Urothelium cell line (cell line): ENCODE measurements around the gene OR2Y1.
A peak's percentile ranks its signal among the peaks of the same experiment; 100 is the strongest.
"Not testable (repeated sequence)": the region's sequence is repeated elsewhere in the genome, so short reads cannot be mapped to it uniquely, and the experiment has no call there.

Experiments
- DNase-seq: peaks from one replicate; pipeline ENCODE4 v3.0.0; 2011; ENCODE audit warnings: low spot score, mixed read lengths
- FAIRE-seq: peaks from 2 replicates; lab custom pipeline; 2011; peaks lifted over from hg19 to GRCh38; lab: Jason Lieb, UNC

OR2Y1 gene

GRCh38 chr5:180740953-180741352 lies 1.1 kb upstream of the OR2Y1 start:
- DNase-seq, FAIRE-seq: not testable (repeated sequence)

- FAIRE-seq, result no peak
- DNase-seq, result peak; percentile 16
Observed at GRCh38 chr5:180739271-180739670, 587 bp downstream of the OR2Y1 start.

- DNase-seq, result no peak
Observed at GRCh38 chr5:180736536-180736935, 3.3 kb downstream of the OR2Y1 start.

DNA sequence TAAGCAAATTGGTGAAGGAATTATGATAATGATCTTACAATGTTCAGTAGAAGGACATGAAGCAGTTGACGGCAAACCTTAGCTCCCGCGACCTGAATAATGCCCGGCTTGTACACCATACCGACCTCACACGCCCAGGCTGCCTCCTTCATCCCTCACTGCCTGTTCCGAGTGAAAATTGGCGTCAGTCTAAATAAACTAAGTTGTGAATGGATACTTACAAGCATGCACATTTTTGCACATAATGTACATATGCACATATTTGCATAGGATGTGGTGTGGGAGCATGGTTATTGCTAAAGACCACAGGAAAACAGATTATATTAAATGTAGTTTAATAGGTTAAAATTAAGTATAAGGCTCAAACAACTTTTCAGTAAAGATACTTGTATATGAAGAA lies 14.9 kb downstream of the OR2Y1 start:
- DNase-seq (no peak), FAIRE-seq (no peak)

More at GRCh38 chr5:180736536-180736935, 3.3 kb downstream of the OR2Y1 start:
- FAIRE-seq, result no peak

DNA sequence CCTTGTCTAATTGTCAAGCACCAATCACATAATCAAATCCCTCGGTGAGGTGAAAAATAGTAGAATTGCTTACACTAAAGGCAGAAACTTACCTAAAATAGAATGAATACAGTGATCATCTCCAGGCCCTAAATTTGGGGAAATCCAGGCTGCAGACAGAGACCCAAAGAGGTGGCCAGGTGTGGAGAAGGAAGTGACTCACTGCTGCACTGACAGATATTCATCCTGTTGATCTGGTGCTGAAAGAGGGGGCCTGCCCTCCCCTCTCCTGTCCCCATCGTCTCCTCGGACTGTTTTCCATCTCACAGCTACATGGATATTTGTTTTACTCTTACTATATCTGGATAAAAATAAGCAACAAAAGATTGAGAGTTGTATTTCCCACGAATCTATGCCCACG lies 15.9 kb downstream of the OR2Y1 start:
- DNase-seq, result no peak
- no peak for FAIRE-seq

DNA sequence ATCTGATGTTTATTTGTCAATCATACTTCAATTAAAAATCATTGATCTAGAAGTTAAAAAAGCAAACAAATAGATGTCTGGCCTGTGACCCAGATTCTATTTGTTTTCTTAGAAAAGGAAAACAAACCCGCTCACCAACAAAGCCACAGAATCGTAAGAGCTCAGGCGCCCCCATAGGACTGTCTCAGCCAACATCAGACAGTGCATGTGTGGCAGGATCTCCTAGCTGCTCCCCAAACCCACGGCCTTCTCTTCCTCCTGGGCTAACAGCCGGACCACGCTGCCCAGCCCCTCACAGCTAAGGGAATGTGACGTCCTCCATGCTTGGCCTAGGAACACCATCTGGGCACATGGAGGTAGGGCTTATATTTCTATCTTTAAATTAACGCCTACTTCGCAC lies 19.4 kb downstream of the OR2Y1 start:
- DNase-seq (no peak), FAIRE-seq (no peak)

- DNase-seq, result no peak
- no peak for FAIRE-seq
Observed at GRCh38 chr5:180719781-180720180, 20.1 kb downstream of the OR2Y1 start.

- FAIRE-seq (no peak), DNase-seq (peak; percentile 47)
Observed at GRCh38 chr5:180718810-180719453, 20.9 kb downstream of the OR2Y1 start.

GRCh38 chr5:180717989-180718388 lies 21.9 kb downstream of the OR2Y1 start:
- DNase-seq, result no peak
- FAIRE-seq, result no peak

- FAIRE-seq (no peak), DNase-seq (peak; percentile 15)
Observed at GRCh38 chr5:180704362-180704761, 35.5 kb downstream of the OR2Y1 start.

- DNase-seq (no peak), FAIRE-seq (no peak)
Observed at GRCh38 chr5:180703912-180704311, 35.9 kb downstream of the OR2Y1 start.

DNA sequence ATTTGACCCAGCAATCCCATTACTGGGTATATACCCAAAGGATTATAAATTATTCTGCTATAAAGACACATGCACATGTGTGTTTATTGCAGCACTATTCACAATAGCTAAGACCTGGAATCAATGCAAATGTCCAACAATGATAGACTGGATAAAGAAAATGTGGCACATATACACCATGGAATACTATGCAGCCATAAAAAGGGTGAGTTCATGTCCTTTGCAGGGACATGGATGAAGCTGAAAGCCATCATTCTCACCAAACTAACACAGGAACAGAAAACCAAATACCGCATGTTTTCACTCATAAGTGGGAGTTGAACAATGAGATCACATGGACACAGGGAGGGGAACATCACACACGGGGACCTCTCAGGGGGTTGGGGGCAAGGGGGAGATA lies 36.5 kb downstream of the OR2Y1 start:
- not testable (repeated sequence) for DNase-seq, FAIRE-seq

- not testable (repeated sequence) for FAIRE-seq
Observed at GRCh38 chr5:180700440-180700839, 39.4 kb downstream of the OR2Y1 start.

DNA sequence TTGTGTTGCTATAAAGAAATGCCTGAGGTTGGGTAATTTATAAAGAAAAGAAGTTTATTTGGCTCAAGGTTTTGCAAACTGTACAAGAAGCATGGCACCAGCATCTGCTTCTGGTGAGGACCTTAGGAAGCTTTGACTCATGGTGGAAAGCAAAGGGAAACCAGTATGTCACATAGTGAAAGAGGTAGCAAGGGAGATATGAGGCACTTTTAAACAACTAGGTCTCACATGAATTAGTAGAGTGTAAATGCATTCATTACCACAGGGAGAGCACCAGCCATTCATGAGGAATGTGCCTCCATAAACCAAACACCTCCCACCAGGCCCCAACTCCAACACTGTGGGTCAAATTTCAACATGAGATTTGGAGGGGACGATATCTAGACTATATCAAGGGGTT lies 40.8 kb downstream of the OR2Y1 start:
- DNase-seq, result no peak
- FAIRE-seq, result no peak

More at GRCh38 chr5:180700440-180700839, 39.4 kb downstream of the OR2Y1 start:
- not testable (repeated sequence) for DNase-seq

DNA sequence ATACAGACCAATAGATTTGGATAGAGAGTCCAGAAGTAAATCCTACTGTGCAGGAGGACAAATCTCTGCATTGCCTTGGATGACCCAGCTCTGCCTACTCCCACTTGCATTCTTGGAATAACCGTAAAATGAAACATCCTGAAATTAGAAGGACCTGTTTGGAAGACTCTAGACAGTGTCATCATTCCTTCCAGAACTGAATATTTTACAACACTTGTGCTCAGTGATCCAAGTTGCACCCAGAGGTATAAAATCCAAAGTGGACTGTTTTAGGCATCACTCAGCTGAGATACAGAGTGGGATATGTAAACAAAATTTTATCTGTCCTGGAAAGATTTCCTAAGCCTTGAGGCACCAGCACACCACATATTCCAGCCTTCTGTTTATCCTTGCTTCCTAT lies 43.7 kb downstream of the OR2Y1 start:
- no peak for FAIRE-seq
- no peak for DNase-seq

DNA sequence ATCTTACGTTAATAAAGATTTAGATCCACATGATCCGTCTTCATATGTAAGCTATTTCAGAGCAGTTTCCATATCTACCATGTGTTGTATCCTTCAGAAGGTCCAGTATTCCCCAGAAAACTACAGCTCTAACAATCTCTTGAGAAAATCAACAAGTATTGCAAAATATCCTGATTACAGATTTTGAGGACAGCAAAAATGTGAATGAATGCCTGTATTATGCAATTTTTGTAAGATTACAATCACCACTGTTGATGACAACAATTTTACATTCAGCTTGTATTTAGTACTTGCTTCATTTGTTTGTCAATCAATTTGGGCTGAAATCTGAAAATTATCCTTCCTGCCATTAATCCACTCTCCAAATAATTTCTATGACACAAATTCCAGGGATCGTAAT lies 47.4 kb downstream of the OR2Y1 start:
- DNase-seq (no peak), FAIRE-seq (no peak)

DNA sequence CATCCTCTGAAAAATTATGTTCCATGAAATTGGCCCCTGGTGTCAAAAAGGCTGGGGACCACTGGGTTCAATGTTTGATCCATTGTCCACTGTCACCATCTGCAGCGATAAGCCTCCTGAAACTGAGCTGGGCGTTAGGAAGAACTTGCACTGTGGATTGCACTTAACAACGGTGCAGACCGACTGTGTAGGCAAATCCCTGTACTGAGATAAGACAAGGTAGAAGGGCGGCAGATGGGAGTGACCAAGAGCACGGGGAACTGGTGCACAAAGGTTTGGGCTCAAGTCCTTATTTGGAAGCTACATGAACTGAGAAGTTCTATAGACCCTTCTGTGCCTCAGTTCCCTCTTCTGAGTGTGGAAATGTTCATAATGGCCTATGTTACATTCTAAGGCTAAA lies 48.8 kb downstream of the OR2Y1 start:
- FAIRE-seq (no peak), DNase-seq (no peak)

DNA sequence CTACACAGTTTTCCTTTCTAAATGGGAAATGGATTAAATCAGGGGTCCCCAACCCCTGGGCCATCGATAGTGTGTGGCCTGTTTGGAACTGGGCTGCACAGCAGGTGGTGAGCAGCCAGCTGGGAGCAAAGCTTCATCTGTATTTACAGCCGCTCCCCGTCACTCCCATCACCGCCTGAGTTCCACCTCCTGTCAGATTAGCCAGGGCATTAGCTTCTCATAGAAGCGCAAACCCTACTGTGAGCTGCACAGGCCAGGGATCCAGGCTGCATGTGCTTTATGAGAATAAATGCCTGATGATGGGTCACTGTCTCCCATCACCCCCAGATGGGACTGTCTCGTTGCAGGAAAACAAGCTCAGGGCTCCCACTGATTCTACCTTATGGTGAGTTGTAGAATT lies 49.3 kb downstream of the OR2Y1 start:
- DNase-seq (no peak), FAIRE-seq (no peak)

DNA sequence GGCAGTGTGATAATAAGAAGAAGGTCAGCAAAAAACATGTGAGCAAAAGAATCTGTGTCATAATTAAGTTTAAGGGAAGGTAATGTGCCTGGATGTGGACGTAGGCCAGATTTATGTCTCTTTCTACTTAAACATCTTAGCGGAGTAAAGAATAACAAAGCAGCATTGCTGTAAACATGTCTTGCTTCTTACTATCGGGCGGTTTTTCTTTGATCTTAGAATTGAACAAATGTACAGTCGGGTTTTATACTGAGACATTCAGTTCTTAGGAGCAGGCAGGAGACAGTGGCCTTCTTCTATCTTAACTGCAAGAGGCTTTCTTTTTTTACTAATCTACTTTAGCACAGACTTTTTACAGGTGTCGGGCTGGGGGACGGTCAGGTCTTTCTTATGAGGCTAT lies 50.1 kb downstream of the OR2Y1 start:
- FAIRE-seq (no peak), DNase-seq (no peak)
